Measurements from ENCODE around the gene CIAO2B. TPM values are rescaled to one million over a fixed set of nuclear protein-coding genes. Genes with fewer than 3 reads are reported as not detected.

CIAO2B gene
- total and polyA plus RNA-seq, 4 donors = 51.1 to 120 (median 86.2) TPM

DNA sequence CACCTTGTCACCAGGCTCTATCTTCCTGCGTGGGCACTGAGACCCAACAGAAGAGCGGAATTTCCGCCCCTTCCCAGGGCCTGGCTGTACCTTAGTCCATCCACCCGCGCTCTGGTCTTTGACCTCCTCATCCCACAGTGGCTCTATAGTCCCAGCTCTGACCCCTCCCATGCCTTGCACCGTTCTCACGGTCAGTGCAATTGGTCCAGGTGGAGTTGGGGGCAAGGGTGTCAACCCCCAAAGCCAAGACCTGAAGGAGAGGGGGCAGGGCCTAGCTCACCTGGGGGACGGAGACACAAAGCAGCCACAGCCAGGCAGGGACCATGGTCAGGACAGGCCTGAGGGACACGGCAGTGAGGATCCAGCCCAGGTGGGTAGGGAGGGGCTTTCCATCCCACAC lies 16.5 kb downstream of the CIAO2B start (continued):
- TF ChIP-seq, protein P1, sequence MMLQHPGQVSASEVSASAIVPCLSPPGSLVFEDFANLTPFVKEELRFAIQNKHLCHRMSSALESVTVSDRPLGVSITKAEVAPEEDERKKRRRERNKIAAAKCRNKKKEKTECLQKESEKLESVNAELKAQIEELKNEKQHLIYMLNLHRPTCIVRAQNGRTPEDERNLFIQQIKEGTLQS (IDR thresholded peaks at IDR 0.05) = no peak
- no peak for TF ChIP-seq EGR1 (IDR thresholded peaks at IDR 0.05; ENCODE audit: low read depth in 2 of 2)
- TF ChIP-seq RAD21 (IDR thresholded peaks at IDR 0.05) = no peak
- TF ChIP-seq GABPA (IDR thresholded peaks at IDR 0.05 in 1 of 2, conservative IDR thresholded peaks at IDR 0.05 in 1 of 2) = no peak
- TF ChIP-seq, protein P2, sequence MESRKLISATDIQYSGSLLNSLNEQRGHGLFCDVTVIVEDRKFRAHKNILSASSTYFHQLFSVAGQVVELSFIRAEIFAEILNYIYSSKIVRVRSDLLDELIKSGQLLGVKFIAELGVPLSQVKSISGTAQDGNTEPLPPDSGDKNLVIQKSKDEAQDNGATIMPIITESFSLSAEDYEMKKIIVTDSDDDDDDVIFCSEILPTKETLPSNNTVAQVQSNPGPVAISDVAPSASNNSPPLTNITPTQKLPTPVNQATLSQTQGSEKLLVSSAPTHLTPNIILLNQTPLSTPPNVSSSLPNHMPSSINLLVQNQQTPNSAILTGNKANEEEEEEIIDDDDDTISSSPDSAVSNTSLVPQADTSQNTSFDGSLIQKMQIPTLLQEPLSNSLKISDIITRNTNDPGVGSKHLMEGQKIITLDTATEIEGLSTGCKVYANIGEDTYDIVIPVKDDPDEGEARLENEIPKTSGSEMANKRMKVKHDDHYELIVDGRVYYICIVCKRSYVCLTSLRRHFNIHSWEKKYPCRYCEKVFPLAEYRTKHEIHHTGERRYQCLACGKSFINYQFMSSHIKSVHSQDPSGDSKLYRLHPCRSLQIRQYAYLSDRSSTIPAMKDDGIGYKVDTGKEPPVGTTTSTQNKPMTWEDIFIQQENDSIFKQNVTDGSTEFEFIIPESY (IDR thresholded peaks at IDR 0.05) = no peak

DNA sequence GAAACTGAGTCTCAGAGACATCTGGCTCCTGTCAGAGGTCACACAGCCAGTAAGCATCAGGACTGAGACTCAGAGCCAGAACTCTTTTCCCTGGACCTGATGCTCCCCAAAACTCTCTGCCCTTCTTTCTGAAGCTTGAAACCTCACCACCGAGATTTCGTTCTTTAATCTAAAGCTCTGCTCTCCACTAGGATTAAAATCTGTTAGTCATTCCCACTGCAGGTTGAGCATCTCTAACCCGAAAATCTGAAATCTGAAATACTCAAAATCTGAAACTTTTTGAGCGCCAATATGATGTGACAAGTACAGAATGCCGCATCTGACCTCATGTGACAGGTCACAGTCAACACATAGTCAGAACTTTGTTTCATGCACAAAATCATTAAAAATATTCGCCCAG lies 17.7 kb downstream of the CIAO2B start:
- Histone ChIP-seq H3K9me3 (ENCODE audit: control insufficient read depth in 4 of 4, low read length in 3 of 4) (no peaks in the 10 kb centered on the region), H3K27ac (ENCODE audit: low read depth in 1 of 2, low read length in 2 of 2) (no peak overlapping the region), H3K27me3 (ENCODE audit: control insufficient read depth in 4 of 4, insufficient read depth in 4 of 4, low read length in 3 of 4) (no peaks in the 10 kb centered on the region), H3K9ac (ENCODE audit: low read depth in 1 of 2, low read length in 2 of 2) (no peak overlapping the region), H3K4me1 (ENCODE audit: control insufficient read depth in 4 of 4, insufficient read depth in 4 of 4, low read length in 3 of 4) (no peaks in the 10 kb centered on the region), H3K4me3 (ENCODE audit: low read depth in 1 of 3, low read length in 3 of 3) (no peak overlapping the region), H3K36me3 (ENCODE audit: control insufficient read depth in 4 of 4, insufficient read depth in 3 of 4, low read depth in 1 of 4, low read length in 3 of 4) (no peaks in the 10 kb centered on the region)
- TF ChIP-seq, protein P3, sequence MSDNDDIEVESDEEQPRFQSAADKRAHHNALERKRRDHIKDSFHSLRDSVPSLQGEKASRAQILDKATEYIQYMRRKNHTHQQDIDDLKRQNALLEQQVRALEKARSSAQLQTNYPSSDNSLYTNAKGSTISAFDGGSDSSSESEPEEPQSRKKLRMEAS (IDR thresholded peaks at IDR 0.05) = no peak
- no peak for TF ChIP-seq SP1 (IDR thresholded peaks at IDR 0.05)
- no peak for TF ChIP-seq HNF4G (IDR thresholded peaks at IDR 0.05)
- no peak for TF ChIP-seq FOXA2 (IDR thresholded peaks at IDR 0.05)
- TF ChIP-seq HNF4A (conservative IDR thresholded peaks at IDR 0.05) = no peak
- no peak for TF ChIP-seq FOXA1 (IDR thresholded peaks at IDR 0.05)
- no peak for TF ChIP-seq NR2F2 (IDR thresholded peaks at IDR 0.05)
- TF ChIP-seq GABPA (IDR thresholded peaks at IDR 0.05 in 1 of 2, conservative IDR thresholded peaks at IDR 0.05 in 1 of 2) = no peak
- no peak for TF ChIP-seq TAF1 (conservative IDR thresholded peaks at IDR 0.05)
- TF ChIP-seq RAD21 (IDR thresholded peaks at IDR 0.05) = no peak
- no peak for TF ChIP-seq JUND (IDR thresholded peaks at IDR 0.05)
- TF ChIP-seq RXRA (IDR thresholded peaks at IDR 0.05) = no peak
- TF ChIP-seq, protein P4, sequence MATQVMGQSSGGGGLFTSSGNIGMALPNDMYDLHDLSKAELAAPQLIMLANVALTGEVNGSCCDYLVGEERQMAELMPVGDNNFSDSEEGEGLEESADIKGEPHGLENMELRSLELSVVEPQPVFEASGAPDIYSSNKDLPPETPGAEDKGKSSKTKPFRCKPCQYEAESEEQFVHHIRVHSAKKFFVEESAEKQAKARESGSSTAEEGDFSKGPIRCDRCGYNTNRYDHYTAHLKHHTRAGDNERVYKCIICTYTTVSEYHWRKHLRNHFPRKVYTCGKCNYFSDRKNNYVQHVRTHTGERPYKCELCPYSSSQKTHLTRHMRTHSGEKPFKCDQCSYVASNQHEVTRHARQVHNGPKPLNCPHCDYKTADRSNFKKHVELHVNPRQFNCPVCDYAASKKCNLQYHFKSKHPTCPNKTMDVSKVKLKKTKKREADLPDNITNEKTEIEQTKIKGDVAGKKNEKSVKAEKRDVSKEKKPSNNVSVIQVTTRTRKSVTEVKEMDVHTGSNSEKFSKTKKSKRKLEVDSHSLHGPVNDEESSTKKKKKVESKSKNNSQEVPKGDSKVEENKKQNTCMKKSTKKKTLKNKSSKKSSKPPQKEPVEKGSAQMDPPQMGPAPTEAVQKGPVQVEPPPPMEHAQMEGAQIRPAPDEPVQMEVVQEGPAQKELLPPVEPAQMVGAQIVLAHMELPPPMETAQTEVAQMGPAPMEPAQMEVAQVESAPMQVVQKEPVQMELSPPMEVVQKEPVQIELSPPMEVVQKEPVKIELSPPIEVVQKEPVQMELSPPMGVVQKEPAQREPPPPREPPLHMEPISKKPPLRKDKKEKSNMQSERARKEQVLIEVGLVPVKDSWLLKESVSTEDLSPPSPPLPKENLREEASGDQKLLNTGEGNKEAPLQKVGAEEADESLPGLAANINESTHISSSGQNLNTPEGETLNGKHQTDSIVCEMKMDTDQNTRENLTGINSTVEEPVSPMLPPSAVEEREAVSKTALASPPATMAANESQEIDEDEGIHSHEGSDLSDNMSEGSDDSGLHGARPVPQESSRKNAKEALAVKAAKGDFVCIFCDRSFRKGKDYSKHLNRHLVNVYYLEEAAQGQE (IDR thresholded peaks at IDR 0.05) = no peak
- TF ChIP-seq, protein P1 (IDR thresholded peaks at IDR 0.05) = no peak
- TF ChIP-seq, protein P2 (IDR thresholded peaks at IDR 0.05) = no peak
- no peak for TF ChIP-seq EGR1 (IDR thresholded peaks at IDR 0.05; ENCODE audit: low read depth in 2 of 2)
- TF ChIP-seq, protein P5, sequence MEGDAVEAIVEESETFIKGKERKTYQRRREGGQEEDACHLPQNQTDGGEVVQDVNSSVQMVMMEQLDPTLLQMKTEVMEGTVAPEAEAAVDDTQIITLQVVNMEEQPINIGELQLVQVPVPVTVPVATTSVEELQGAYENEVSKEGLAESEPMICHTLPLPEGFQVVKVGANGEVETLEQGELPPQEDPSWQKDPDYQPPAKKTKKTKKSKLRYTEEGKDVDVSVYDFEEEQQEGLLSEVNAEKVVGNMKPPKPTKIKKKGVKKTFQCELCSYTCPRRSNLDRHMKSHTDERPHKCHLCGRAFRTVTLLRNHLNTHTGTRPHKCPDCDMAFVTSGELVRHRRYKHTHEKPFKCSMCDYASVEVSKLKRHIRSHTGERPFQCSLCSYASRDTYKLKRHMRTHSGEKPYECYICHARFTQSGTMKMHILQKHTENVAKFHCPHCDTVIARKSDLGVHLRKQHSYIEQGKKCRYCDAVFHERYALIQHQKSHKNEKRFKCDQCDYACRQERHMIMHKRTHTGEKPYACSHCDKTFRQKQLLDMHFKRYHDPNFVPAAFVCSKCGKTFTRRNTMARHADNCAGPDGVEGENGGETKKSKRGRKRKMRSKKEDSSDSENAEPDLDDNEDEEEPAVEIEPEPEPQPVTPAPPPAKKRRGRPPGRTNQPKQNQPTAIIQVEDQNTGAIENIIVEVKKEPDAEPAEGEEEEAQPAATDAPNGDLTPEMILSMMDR (IDR thresholded peaks at IDR 0.05; ENCODE audit: low read depth, low read length, missing input control) = no peak
- TF ChIP-seq YY1 (IDR thresholded peaks at IDR 0.05) = no peak
- 93% methylated on average over 6 of the region's 6 CpGs for WGBS
- no peak for DNase-seq (ENCODE audit: low spot score)

Data from liver (tissue), 9 donors.